Right lobe of liver (tissue), 4 donors: ENCODE data around the gene PRPF38A.

Experiments
- POLR2A ChIP-seq: fragments of 450-650 bp; IDR thresholded peaks from one replicate; pipeline ENCODE4 v1.6.1; 2017; ENCODE audit warnings: antibody characterized with exemption, mild to moderate bottlenecking
- TF ChIP-seq, protein P1 (sequence below), 4 donors: fragments of 200-600 bp in 3 of 4; fragments of 450-650 bp in 1 of 4; IDR thresholded peaks; one replicate each; pipeline versions ENCODE4 v1.5.1 to v1.8.0; 2016 to 2022; ENCODE audit warnings: antibody characterized with exemption in 4 of 4, mild to moderate bottlenecking in 2 of 4
- donor health status: DM: no; HTN: no; CAD: no.
- donor health status: DM: no; HTN: no; CAD: no.
- donor health status: DM: no; HTN: yes; CAD: no.

DNA sequence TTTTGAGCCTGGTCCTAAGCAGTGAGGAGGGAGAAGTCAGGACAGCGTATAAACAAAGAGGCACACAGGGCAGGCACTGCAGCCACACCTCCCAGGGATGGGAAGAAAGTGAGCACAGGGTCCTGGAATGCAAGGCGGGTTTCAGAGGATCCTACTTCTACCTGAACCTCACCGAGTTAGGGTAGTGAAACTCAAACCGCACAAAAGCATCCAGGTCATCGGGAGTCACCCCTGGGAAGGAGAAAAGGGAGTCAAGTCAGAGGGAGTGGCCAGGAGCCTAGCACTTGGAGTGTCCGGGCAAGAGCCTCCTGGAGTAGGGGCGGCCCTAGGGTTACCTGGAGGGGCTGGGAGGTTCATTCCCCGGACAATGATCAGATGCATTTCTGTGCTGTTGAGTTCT, 49.0 kb upstream of the PRPF38A start:
- TF ChIP-seq, protein P1, sequence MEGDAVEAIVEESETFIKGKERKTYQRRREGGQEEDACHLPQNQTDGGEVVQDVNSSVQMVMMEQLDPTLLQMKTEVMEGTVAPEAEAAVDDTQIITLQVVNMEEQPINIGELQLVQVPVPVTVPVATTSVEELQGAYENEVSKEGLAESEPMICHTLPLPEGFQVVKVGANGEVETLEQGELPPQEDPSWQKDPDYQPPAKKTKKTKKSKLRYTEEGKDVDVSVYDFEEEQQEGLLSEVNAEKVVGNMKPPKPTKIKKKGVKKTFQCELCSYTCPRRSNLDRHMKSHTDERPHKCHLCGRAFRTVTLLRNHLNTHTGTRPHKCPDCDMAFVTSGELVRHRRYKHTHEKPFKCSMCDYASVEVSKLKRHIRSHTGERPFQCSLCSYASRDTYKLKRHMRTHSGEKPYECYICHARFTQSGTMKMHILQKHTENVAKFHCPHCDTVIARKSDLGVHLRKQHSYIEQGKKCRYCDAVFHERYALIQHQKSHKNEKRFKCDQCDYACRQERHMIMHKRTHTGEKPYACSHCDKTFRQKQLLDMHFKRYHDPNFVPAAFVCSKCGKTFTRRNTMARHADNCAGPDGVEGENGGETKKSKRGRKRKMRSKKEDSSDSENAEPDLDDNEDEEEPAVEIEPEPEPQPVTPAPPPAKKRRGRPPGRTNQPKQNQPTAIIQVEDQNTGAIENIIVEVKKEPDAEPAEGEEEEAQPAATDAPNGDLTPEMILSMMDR (IDR thresholded peaks at IDR 0.05): no peak
- no peak for TF ChIP-seq POLR2A
